Activated T-helper 17 cell treated with anti-CD3 and anti-CD28 coated beads, Interleukin-2, amount 50 U/mL, for 72 hours (primary cell): ENCODE results near the gene VAC14. TPM values are rescaled to one million over a fixed set of nuclear protein-coding genes. Genes with fewer than 3 reads are reported as not detected.

Experiments
- ATAC-seq: fragments of 150-1000 bp; cut with Tn5 transposase; replicated peaks from 2 replicates; pipeline ENCODE4 v1.10.0; 2021; ENCODE audit warnings: mild to moderate bottlenecking, moderate library complexity
- H3K27ac Mint-ChIP-seq: one replicate; pipeline ENCODE4 v1.8.0; 2022; ENCODE audit warnings: mixed read lengths
- H3K27me3 Mint-ChIP-seq: one replicate; pipeline ENCODE4 v1.8.0; 2022; ENCODE audit warnings: mixed read lengths
- H3K36me3 Mint-ChIP-seq: one replicate; pipeline ENCODE4 v1.8.0; 2022; ENCODE audit warnings: low read depth, mild to moderate bottlenecking, mixed read lengths
- H3K4me1 Mint-ChIP-seq: one replicate; pipeline ENCODE4 v1.8.0; 2022; ENCODE audit warnings: mixed read lengths
- H3K4me3 Mint-ChIP-seq: one replicate; pipeline ENCODE4 v1.8.0; 2022; ENCODE audit warnings: mild to moderate bottlenecking, mixed read lengths
- H3K9me3 Mint-ChIP-seq: one replicate; pipeline ENCODE4 v1.8.0; 2022; ENCODE audit warnings: mixed read lengths
- total RNA-seq, 2 donors: library from RNA; stranded (reverse); gene quantifications; one replicate each; pipeline ENCODE4 v1.2.3, GENCODE V29; 2022

The VAC14 gene
- total RNA-seq, 2 donors from 2014 or later = 22.4 to 34.9 TPM

GRCh38 chr16:70709942-70710341 lies 91.0 kb downstream of the VAC14 start:
- Mint-ChIP-seq H3K9me3 (no peaks in the 10 kb centered on the region), H3K4me3 (no peak overlapping the region), H3K27ac (no peak overlapping the region), H3K27me3 (no peaks in the 10 kb centered on the region), H3K36me3 (no peaks in the 10 kb centered on the region), H3K4me1 (no peaks in the 10 kb centered on the region)
- no peak for ATAC-seq

- Mint-ChIP-seq H3K4me1 (no peaks in the 10 kb centered on the region), H3K27ac (no peak overlapping the region), H3K4me3 (no peak overlapping the region), H3K27me3 (no peaks in the 10 kb centered on the region), H3K9me3 (no peaks in the 10 kb centered on the region), H3K36me3 (no peaks in the 10 kb centered on the region)
- ATAC-seq = no peak
Measured at GRCh38 chr16:70709457-70709856, 91.5 kb downstream of the VAC14 start.

DNA sequence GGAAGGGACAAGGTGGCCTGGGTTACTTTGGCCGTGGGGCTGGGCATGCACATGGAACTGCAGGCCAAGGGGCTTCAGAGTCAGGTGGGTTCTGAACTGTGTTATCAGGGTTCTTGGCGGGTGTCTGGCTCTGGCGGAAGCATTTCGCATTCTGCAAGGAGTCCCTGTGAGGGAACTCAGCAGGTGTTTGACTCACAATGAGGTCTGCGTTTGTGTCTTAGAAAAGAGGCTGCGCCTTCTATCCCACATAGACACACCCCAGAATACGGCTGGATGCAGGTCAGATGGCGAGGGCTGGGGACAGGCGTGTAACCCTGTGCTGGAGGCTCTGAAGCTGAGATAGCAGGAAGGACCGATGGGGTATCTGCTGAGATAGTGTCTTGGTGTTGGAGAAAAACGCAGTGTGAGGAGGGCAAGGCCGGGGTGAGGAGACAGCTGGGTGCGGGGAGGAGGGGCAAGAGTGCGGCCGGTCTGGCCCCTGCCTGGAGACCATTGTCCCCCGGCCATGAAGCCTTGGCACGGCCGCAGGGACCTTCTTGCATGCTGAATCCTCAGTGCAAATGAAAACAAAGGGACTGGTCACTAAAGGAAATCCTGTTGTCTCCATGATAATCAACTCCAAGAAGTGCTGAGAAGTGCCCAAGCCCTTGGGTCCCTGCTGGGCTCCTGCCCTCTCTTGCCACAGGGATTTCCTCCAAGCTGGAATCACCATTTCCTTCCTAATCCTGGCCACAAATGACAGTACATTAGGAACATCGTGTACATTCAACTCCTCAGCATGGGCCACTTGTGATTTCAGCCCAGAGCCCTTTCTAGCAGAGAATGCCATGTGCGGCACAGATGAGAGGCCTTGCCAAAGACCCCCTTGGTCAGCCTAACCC lies 92.4 kb downstream of the VAC14 start:
- H3K27ac Mint-ChIP-seq = no peak overlapping the region
- ATAC-seq = no peak
- no peaks in the 10 kb centered on the region for H3K4me1 Mint-ChIP-seq
- H3K4me3 Mint-ChIP-seq = no peak overlapping the region
- no peaks in the 10 kb centered on the region for H3K27me3 Mint-ChIP-seq
- no peaks in the 10 kb centered on the region for H3K9me3 Mint-ChIP-seq
- H3K36me3 Mint-ChIP-seq = no peaks in the 10 kb centered on the region

GRCh38 chr16:70706948-70707465 lies 94.0 kb downstream of the VAC14 start:
- no peak for ATAC-seq

DNA sequence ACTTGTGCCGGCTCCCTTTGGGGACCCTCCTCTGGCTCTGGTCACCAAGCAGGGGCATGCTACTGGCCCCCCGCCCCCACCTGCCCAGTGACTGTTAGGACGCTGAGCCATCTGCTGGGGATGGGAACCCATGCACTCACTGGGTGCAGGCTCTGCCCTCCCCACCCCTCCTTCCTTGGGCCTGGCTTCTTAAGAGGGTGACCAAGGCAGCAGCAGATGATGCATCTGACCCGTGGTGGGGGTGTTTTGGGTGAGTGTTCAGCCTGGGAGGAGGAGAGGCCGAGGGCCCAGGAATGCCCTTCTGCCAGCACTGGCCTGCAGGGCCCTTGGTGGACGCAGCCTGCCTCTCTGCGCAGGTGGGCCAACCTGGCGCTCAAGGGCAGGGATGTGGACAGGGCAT lies 95.9 kb downstream of the VAC14 start:
- Mint-ChIP-seq H3K9me3 (no peaks in the 10 kb centered on the region), H3K4me1 (no peaks in the 10 kb centered on the region), H3K27ac (peak overlapping the region; percentile 15), H3K36me3 (no peaks in the 10 kb centered on the region), H3K4me3 (no peak overlapping the region), H3K27me3 (no peaks in the 10 kb centered on the region)
- ATAC-seq = no peak

More at GRCh38 chr16:70706948-70707465, 94.0 kb downstream of the VAC14 start:
- Mint-ChIP-seq H3K36me3 (no peaks in the 10 kb centered on the region), H3K4me1 (no peaks in the 10 kb centered on the region), H3K27ac (peak overlapping the region; percentile 68), H3K9me3 (no peaks in the 10 kb centered on the region), H3K4me3 (no peak overlapping the region), H3K27me3 (no peaks in the 10 kb centered on the region)

DNA sequence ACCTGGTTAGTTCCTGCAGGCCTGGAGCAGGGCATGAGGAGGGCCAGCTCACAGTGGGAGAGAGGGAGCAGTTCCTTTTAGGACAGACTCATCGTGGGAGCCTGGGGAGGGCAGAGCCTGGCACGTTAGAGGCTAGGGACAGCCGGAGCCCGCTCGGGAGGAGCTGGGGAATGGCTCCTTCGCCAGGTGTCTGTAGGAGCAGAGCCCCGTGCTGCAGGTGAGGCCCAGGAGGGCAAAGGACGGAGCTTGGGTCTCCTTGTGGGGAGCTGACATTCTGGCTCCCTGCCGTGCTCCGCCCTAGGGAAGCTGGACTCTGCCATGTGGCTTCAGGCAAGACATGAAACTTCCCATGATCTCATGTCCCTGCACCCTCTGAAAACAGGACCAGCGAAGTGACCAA lies 96.4 kb downstream of the VAC14 start:
- ATAC-seq = no peak
- Mint-ChIP-seq H3K4me3 (no peak overlapping the region), H3K9me3 (no peaks in the 10 kb centered on the region), H3K27me3 (no peaks in the 10 kb centered on the region), H3K4me1 (no peaks in the 10 kb centered on the region), H3K36me3 (no peaks in the 10 kb centered on the region), H3K27ac (no peak overlapping the region)

GRCh38 chr16:70703835-70704381 lies 97.0 kb downstream of the VAC14 start:
- Mint-ChIP-seq H3K9me3 (no peaks in the 10 kb centered on the region), H3K36me3 (peaks cover 6% of the 10 kb centered on the region), H3K27me3 (no peaks in the 10 kb centered on the region), H3K4me1 (no peaks in the 10 kb centered on the region), H3K27ac (no peak overlapping the region), H3K4me3 (no peak overlapping the region)
- ATAC-seq = no peak

- ATAC-seq = no peak
- H3K27me3 Mint-ChIP-seq = no peaks in the 10 kb centered on the region
Measured at GRCh38 chr16:70703041-70703834, 97.7 kb downstream of the VAC14 start.

DNA sequence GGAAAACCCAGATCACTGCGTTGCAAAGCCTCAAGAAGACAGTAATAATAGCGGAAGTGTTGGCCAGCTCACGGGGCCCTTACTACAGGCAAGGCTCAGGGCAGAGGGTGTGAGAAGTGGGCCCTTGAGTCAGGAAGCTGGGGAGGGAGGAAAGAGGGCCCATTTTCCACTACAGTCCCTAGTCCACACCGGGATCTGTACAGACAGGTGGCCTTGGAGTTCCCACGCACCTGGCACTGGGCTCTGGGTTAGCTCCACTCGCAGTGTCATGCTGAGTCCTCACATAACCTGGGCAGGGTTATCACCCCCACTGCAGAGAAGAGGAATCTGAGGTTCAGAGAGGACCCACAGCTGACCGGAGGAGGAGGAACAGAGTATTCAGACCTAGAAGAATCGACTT lies 98.3 kb downstream of the VAC14 start:
- no peaks in the 10 kb centered on the region for H3K9me3 Mint-ChIP-seq
- ATAC-seq = no peak
- no peak overlapping the region for H3K4me3 Mint-ChIP-seq
- H3K27ac Mint-ChIP-seq = peak overlapping the region; percentile 71
- H3K36me3 Mint-ChIP-seq = peaks cover 6% of the 10 kb centered on the region
- no peaks in the 10 kb centered on the region for H3K27me3 Mint-ChIP-seq
- no peaks in the 10 kb centered on the region for H3K4me1 Mint-ChIP-seq

More at GRCh38 chr16:70703041-70703834, 97.7 kb downstream of the VAC14 start:
- Mint-ChIP-seq H3K4me3 (no peak overlapping the region), H3K27ac (no peak overlapping the region), H3K36me3 (peaks cover 6% of the 10 kb centered on the region), H3K4me1 (no peaks in the 10 kb centered on the region), H3K9me3 (no peaks in the 10 kb centered on the region)

DNA sequence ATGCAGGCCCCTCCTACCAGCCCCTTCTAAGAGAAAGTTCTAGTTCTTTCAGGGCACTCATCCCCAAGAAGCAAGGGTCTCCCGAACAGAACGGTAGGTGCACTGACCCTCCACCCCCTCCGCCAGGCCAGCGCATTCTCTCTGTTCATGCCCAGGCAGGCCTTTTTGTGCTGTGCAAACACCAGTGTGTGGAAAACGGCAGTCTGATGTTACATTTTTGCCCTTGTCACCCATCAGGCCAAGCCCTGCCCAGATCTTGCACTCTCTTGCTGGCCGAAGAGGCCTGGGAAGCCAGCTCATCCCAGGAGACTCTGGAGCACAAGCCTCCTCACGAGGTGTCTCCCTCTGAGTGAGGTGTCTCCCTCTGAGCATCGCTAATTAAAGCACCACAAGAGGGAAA lies 99.0 kb downstream of the VAC14 start:
- H3K4me1 Mint-ChIP-seq = no peaks in the 10 kb centered on the region

GRCh38 chr16:70701596-70701995 lies 99.4 kb downstream of the VAC14 start:
- Mint-ChIP-seq H3K27ac (peak overlapping the region; percentile 71), H3K9me3 (no peaks in the 10 kb centered on the region)

More for the DNA sequence above, 99.0 kb downstream of the VAC14 start:
- Mint-ChIP-seq H3K27me3 (no peaks in the 10 kb centered on the region), H3K27ac (peak overlapping the region; percentile 71), H3K36me3 (peaks cover 6% of the 10 kb centered on the region), H3K9me3 (no peaks in the 10 kb centered on the region), H3K4me3 (no peak overlapping the region)
- no peak for ATAC-seq

GRCh38 chr16:70701036-70701435 lies 99.9 kb downstream of the VAC14 start:
- Mint-ChIP-seq H3K27me3 (no peaks in the 10 kb centered on the region), H3K27ac (peak overlapping the region; percentile 22), H3K4me1 (no peaks in the 10 kb centered on the region), H3K4me3 (no peak overlapping the region), H3K36me3 (peaks cover 6% of the 10 kb centered on the region), H3K9me3 (no peaks in the 10 kb centered on the region)
- ATAC-seq = no peak

More at GRCh38 chr16:70701596-70701995, 99.4 kb downstream of the VAC14 start:
- Mint-ChIP-seq H3K4me3 (no peak overlapping the region), H3K4me1 (no peaks in the 10 kb centered on the region), H3K27me3 (no peaks in the 10 kb centered on the region), H3K36me3 (peaks cover 6% of the 10 kb centered on the region)
- no peak for ATAC-seq

DNA sequence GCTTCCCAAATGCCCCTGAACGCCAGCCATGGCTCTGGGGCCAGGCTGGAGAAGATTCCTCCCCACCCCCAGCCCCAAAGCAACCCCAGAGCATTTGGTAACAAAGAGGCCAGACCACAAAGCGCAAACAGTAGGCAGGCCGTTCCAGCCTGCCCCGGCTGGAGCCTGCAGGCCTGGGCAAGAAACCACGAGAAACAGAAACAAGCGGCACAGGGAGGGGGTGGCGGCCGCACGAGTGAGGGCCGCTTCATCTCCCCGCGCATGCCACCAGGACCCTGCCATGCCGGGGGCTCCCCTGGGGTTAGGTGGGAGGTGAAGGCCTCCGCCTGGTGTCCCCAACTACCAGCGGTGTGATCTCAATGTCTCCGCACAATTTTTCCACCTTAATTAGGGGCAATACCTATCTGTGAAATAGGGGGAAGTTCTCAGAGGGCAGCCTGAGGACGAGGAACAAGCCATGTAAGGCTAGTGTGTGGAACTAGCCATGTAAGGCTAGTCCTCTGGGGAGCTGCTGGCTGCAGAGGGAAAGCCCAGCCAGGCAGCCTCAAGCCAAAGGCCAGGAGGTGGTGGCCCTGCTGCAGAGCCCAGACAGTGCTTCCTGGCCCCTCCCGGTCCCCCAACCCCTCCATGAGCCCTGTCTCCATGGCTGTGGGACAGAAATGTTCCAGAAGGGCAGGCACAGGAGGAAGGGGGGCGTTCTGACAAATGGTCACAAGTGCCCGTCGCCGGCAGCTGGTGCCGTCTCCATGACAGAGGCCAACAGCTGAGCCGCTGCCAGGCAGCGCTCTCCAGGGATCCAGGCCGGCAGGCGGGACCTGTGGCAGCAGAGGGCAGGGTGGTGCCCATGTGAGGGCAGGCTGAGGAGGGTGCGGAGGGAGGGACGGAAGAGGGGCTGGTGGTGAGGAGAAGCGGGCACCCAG lies 100.6 kb downstream of the VAC14 start:
- ATAC-seq = no peak
- Mint-ChIP-seq H3K27me3 (no peaks in the 10 kb centered on the region), H3K9me3 (no peaks in the 10 kb centered on the region), H3K27ac (no peak overlapping the region), H3K4me3 (no peak overlapping the region), H3K4me1 (no peaks in the 10 kb centered on the region), H3K36me3 (peaks cover 6% of the 10 kb centered on the region)

- no peaks in the 10 kb centered on the region for H3K27me3 Mint-ChIP-seq
- no peak overlapping the region for H3K27ac Mint-ChIP-seq
- no peak overlapping the region for H3K4me3 Mint-ChIP-seq
- H3K36me3 Mint-ChIP-seq = peaks cover 6% of the 10 kb centered on the region
- ATAC-seq = no peak
- H3K4me1 Mint-ChIP-seq = no peaks in the 10 kb centered on the region
- no peaks in the 10 kb centered on the region for H3K9me3 Mint-ChIP-seq
Measured at GRCh38 chr16:70699696-70700095, 101.3 kb downstream of the VAC14 start.
